B cell (primary cell): ENCODE data around the gene TSPAN17.

ENCODE experiments used
- CTCF ChIP-seq: fragments of 200-600 bp; IDR thresholded peaks from one replicate; pipeline ENCODE4 v1.8.0; 2022; ENCODE audit warnings: antibody characterized with exemption, mild to moderate bottlenecking
- EZH2 ChIP-seq: IDR thresholded peaks from 2 replicates; pipeline ENCODE4 v1.6.1; 2012; ENCODE audit warnings: borderline replicate concordance, low read depth, mild to moderate bottlenecking, moderate library complexity, low read length; ENCODE audit not compliant: insufficient read depth, poor library complexity, severe bottlenecking

- TF ChIP-seq CTCF (no peak), EZH2 (no peak)
Observed at GRCh38 chr5:176637556-176637955, 9.7 kb upstream of the TSPAN17 start.
